T-helper 1 cell treated with Interleukin-12 subunit alpha and Interleukin-12 subunit beta and Interleukin-4 antibody, amounts not matched to agents 30 ng/mL and 1 ng/mL, for 36 hours (primary cell): ENCODE data around the gene FABP2. TPM values are rescaled to one million over a fixed set of nuclear protein-coding genes. Genes with fewer than 3 reads are reported as not detected.
"Not testable (repeated sequence)": the region's sequence is repeated elsewhere in the genome, so short reads cannot be mapped to it uniquely, and the experiment has no call there.

ENCODE experiments used
- intact Hi-C: fragments of 100-400 bp; cut with micrococcal nuclease; formaldehyde crosslinking; loops from one replicate; pipeline ENCODE4 v1.15.1; 2024
- total RNA-seq: library from RNA; stranded (reverse); gene quantifications from 2 replicates; pipeline ENCODE4 v1.2.3, GENCODE V29; 2022

FABP2 gene
- not detected in 2 replicates for total RNA-seq

- intact Hi-C loops: no loop called here
Observed at GRCh38 chr4:119321921-119322687, at the start of gene FABP2. TSS of gene FABP2 (minus strand) at chr4:119322138. CDS start at chr4:119322102, 36 bp downstream.

GRCh38 chr4:119370951-119371683 is 49.2 kb upstream of the FABP2 start:
- intact Hi-C loops: loop anchor here (1.0 kb wide), 2 partner anchors 71 to 83 kb away; a partner anchor contains a TSS

- intact Hi-C loops: loop anchor here (1.0 kb wide), 2 partner anchors 70 to 84 kb away; a partner anchor contains a TSS
Observed at GRCh38 chr4:119370392-119370791, 48.5 kb upstream of the FABP2 start.

GRCh38 chr4:119366802-119367201 is 44.9 kb upstream of the FABP2 start:
- intact Hi-C loops: not testable (repeated sequence)

- intact Hi-C loops: not testable (repeated sequence)
Observed at GRCh38 chr4:119364203-119364602, 42.3 kb upstream of the FABP2 start.

- intact Hi-C loops: not testable (repeated sequence)
Observed at GRCh38 chr4:119363372-119363771, 41.4 kb upstream of the FABP2 start.

- intact Hi-C loops: not testable (repeated sequence)
Observed at GRCh38 chr4:119362413-119362812, 40.5 kb upstream of the FABP2 start.

- intact Hi-C loops: not testable (repeated sequence)
Observed at GRCh38 chr4:119359873-119360272, 37.9 kb upstream of the FABP2 start.

- intact Hi-C loops: not testable (repeated sequence)
Observed at GRCh38 chr4:119356796-119357195, 34.9 kb upstream of the FABP2 start.

GRCh38 chr4:119356041-119356440 is 34.1 kb upstream of the FABP2 start:
- intact Hi-C loops: not testable (repeated sequence)

- intact Hi-C loops: not testable (repeated sequence)
Observed at GRCh38 chr4:119353364-119353763, 31.4 kb upstream of the FABP2 start.

GRCh38 chr4:119348169-119348568 is 26.2 kb upstream of the FABP2 start:
- intact Hi-C loops: not testable (repeated sequence)

- intact Hi-C loops: not testable (repeated sequence)
Observed at GRCh38 chr4:119343293-119343692, 21.4 kb upstream of the FABP2 start.

GRCh38 chr4:119339895-119340294 is 18.0 kb upstream of the FABP2 start:
- intact Hi-C loops: not testable (repeated sequence)

GRCh38 chr4:119337010-119337409 is 15.1 kb upstream of the FABP2 start:
- intact Hi-C loops: no loop called here

- intact Hi-C loops: not testable (repeated sequence)
Observed at GRCh38 chr4:119336332-119336979, 14.5 kb upstream of the FABP2 start.

- intact Hi-C loops: no loop called here
Observed at GRCh38 chr4:119329835-119330620, 8.1 kb upstream of the FABP2 start.

- intact Hi-C loops: no loop called here
Observed at GRCh38 chr4:119328695-119329094, 6.8 kb upstream of the FABP2 start.

GRCh38 chr4:119317990-119318389 is 3.9 kb downstream of the FABP2 start:
- intact Hi-C loops: no loop called here

- intact Hi-C loops: loop anchor here (2.0 kb wide), 1 partner anchor 62 kb away; no protein-coding TSS in a partner anchor
Observed at GRCh38 chr4:119315036-119315435, 6.9 kb downstream of the FABP2 start.

- intact Hi-C loops: loop anchor here (1.0 to 2.0 kb wide), 5 partner anchors 62 to 736 kb away; no protein-coding TSS in a partner anchor
Observed at GRCh38 chr4:119314356-119314755, 7.6 kb downstream of the FABP2 start.
